ENCODE data around the gene PNO1. TPM values are rescaled to one million over a fixed set of nuclear protein-coding genes. Genes with fewer than 3 reads are reported as not detected.
A peak's percentile ranks its signal among the peaks of the same experiment; 100 is the strongest.

Gene PNO1
- total RNA-seq, 1 donor from 2014 or later, result 11.5 TPM

GRCh38 chr2:68177541-68177940, 19.9 kb downstream of the PNO1 start:
- Mint-ChIP-seq H3K4me3 (ENCODE audit: unreplicated experiment) (no peak overlapping the region), H3K9me3 (ENCODE audit: low read depth) (no peaks in the 10 kb centered on the region), H3K27ac (ENCODE audit: unreplicated experiment) (no peak overlapping the region), H3K36me3 (ENCODE audit: low read depth) (peaks cover 13% of the 10 kb centered on the region), H3K27me3 (ENCODE audit: low read depth) (no peaks in the 10 kb centered on the region), H3K4me1 (ENCODE audit: low read depth) (peaks cover 2% of the 10 kb centered on the region)
- TF ChIP-seq CTCF (IDR thresholded peaks at IDR 0.05), result no peak
- DNase-seq (ENCODE audit: low spot score), result no peak

- Mint-ChIP-seq H3K36me3 (ENCODE audit: low read depth) (peaks cover 13% of the 10 kb centered on the region), H3K4me1 (ENCODE audit: low read depth) (peaks cover 2% of the 10 kb centered on the region), H3K4me3 (ENCODE audit: unreplicated experiment) (no peak overlapping the region), H3K27ac (ENCODE audit: unreplicated experiment) (peak overlapping the region; percentile 30), H3K27me3 (ENCODE audit: low read depth) (no peaks in the 10 kb centered on the region), H3K9me3 (ENCODE audit: low read depth) (no peaks in the 10 kb centered on the region)
- no peak for TF ChIP-seq CTCF (IDR thresholded peaks at IDR 0.05)
- no peak for DNase-seq (ENCODE audit: low spot score)
Measured at GRCh38 chr2:68178432-68178831, 20.7 kb downstream of the PNO1 start.

GRCh38 chr2:68178954-68179627, 21.4 kb downstream of the PNO1 start:
- Mint-ChIP-seq H3K4me1 (ENCODE audit: low read depth) (peaks cover 6% of the 10 kb centered on the region), H3K4me3 (ENCODE audit: unreplicated experiment) (no peak overlapping the region), H3K27me3 (ENCODE audit: low read depth) (no peaks in the 10 kb centered on the region), H3K36me3 (ENCODE audit: low read depth) (peaks cover 11% of the 10 kb centered on the region), H3K9me3 (ENCODE audit: low read depth) (no peaks in the 10 kb centered on the region), H3K27ac (ENCODE audit: unreplicated experiment) (no peak overlapping the region)
- no peak for DNase-seq (ENCODE audit: low spot score)
- TF ChIP-seq CTCF (IDR thresholded peaks at IDR 0.05), result no peak

GRCh38 chr2:68182902-68183301, 25.2 kb downstream of the PNO1 start:
- no peaks in the 10 kb centered on the region for H3K27me3 Mint-ChIP-seq (ENCODE audit: low read depth)
- peaks cover 13% of the 10 kb centered on the region for H3K36me3 Mint-ChIP-seq (ENCODE audit: low read depth)
- H3K4me1 Mint-ChIP-seq (ENCODE audit: low read depth), result peaks cover 6% of the 10 kb centered on the region
- TF ChIP-seq CTCF (IDR thresholded peaks at IDR 0.05), result no peak
- no peak for DNase-seq (ENCODE audit: low spot score)
- H3K4me3 Mint-ChIP-seq (ENCODE audit: unreplicated experiment), result no peak overlapping the region
- no peak overlapping the region for H3K27ac Mint-ChIP-seq (ENCODE audit: unreplicated experiment)
- H3K9me3 Mint-ChIP-seq (ENCODE audit: low read depth), result no peaks in the 10 kb centered on the region

GRCh38 chr2:68185541-68186164, 28.0 kb downstream of the PNO1 start:
- DNase-seq (ENCODE audit: low spot score), result no peak
- Mint-ChIP-seq H3K4me1 (ENCODE audit: low read depth) (peaks cover 12% of the 10 kb centered on the region), H3K36me3 (ENCODE audit: low read depth) (peaks cover 12% of the 10 kb centered on the region), H3K27me3 (ENCODE audit: low read depth) (no peaks in the 10 kb centered on the region), H3K4me3 (ENCODE audit: unreplicated experiment) (no peak overlapping the region), H3K27ac (ENCODE audit: unreplicated experiment) (no peak overlapping the region), H3K9me3 (ENCODE audit: low read depth) (no peaks in the 10 kb centered on the region)
- TF ChIP-seq CTCF (IDR thresholded peaks at IDR 0.05), result peak; percentile 81

Measured in chondrocyte (in vitro differentiated cells).